Parathyroid adenoma (tissue), 2 donors: ENCODE data around the gene GRID1.

Experiments used
- H2AFZ ChIP-seq: fragments of 300-600 bp; sonication (generic); one replicate; pipeline ENCODE4 v1.7.0; 2017; ENCODE audit warnings: antibody characterized with exemption, mild to moderate bottlenecking
- H3K27ac ChIP-seq: fragments of 300-600 bp; sonication (generic); one replicate; pipeline ENCODE4 v1.7.0; 2017
- H3K27me3 ChIP-seq: fragments of 300-600 bp; sonication (generic); one replicate; pipeline ENCODE4 v1.7.0; 2017; ENCODE audit warnings: low read length; ENCODE audit not compliant: control insufficient read depth, insufficient read depth
- H3K36me3 ChIP-seq: fragments of 300-600 bp; sonication (generic); one replicate; pipeline ENCODE4 v1.7.0; 2017; ENCODE audit warnings: low read length; ENCODE audit not compliant: control insufficient read depth, insufficient read depth
- H3K4me1 ChIP-seq: fragments of 300-600 bp; sonication (generic); one replicate; pipeline ENCODE4 v1.7.0; 2017; ENCODE audit warnings: control low read depth
- H3K4me2 ChIP-seq: fragments of 300-600 bp; sonication (generic); one replicate; pipeline ENCODE4 v1.7.0; 2017; ENCODE audit warnings: low read length
- H3K4me3 ChIP-seq: fragments of 300-600 bp; sonication (generic); one replicate; pipeline ENCODE4 v1.7.0; 2017; ENCODE audit warnings: low read depth, low read length
- H3K79me2 ChIP-seq: fragments of 300-600 bp; sonication (generic); one replicate; pipeline ENCODE4 v1.7.0; 2017; ENCODE audit warnings: control low read depth
- H3K9ac ChIP-seq: fragments of 300-600 bp; sonication (generic); one replicate; pipeline ENCODE4 v1.7.0; 2017; ENCODE audit warnings: mild to moderate bottlenecking
- H3K9me3 ChIP-seq: fragments of 300-600 bp; sonication (generic); one replicate; pipeline ENCODE4 v1.7.0; 2017; ENCODE audit warnings: low read length; ENCODE audit not compliant: control insufficient read depth
- TF ChIP-seq, protein P1 (sequence below): fragments of 300-600 bp; sonication (generic); IDR thresholded peaks from one replicate; pipeline ENCODE4 v1.7.0; 2017; ENCODE audit warnings: antibody characterized with exemption, mild to moderate bottlenecking
- donor health status: primary hyperparathyroidism.

The GRID1 gene

DNA sequence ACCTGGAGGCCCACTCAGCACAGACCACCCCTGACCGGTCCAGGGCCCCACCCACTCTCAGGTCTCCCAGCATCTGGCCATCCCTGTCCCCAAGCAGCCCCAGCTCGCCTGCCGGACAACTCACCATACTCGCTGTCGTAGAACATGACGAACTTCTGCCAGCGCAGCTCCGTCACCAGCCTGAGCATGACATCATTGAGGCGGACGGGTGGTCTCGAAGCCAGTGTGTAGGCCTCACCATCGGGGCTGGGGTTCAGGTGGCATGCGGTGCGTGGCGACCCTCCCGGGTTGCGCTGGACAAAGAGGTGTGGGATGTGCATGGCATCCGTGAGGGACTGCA is 160.4 kb downstream of the GRID1 start:
- no peaks in the 10 kb centered on the region for H3K79me2 ChIP-seq
- H3K27ac ChIP-seq: no peak overlapping the region
- H3K4me1 ChIP-seq: no peaks in the 10 kb centered on the region
- no peak overlapping the region for H3K9ac ChIP-seq
- no peaks in the 10 kb centered on the region for H3K36me3 ChIP-seq
- no peaks in the 10 kb centered on the region for H3K27me3 ChIP-seq
- no peaks in the 10 kb centered on the region for H3K9me3 ChIP-seq
- no peak overlapping the region for H3K4me2 ChIP-seq
- TF ChIP-seq, protein P1, sequence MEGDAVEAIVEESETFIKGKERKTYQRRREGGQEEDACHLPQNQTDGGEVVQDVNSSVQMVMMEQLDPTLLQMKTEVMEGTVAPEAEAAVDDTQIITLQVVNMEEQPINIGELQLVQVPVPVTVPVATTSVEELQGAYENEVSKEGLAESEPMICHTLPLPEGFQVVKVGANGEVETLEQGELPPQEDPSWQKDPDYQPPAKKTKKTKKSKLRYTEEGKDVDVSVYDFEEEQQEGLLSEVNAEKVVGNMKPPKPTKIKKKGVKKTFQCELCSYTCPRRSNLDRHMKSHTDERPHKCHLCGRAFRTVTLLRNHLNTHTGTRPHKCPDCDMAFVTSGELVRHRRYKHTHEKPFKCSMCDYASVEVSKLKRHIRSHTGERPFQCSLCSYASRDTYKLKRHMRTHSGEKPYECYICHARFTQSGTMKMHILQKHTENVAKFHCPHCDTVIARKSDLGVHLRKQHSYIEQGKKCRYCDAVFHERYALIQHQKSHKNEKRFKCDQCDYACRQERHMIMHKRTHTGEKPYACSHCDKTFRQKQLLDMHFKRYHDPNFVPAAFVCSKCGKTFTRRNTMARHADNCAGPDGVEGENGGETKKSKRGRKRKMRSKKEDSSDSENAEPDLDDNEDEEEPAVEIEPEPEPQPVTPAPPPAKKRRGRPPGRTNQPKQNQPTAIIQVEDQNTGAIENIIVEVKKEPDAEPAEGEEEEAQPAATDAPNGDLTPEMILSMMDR: no peak
- H3K4me3 ChIP-seq: no peak overlapping the region
- H2AFZ ChIP-seq: no peak overlapping the region

- H3K4me3 ChIP-seq: no peak overlapping the region
- no peak overlapping the region for H2AFZ ChIP-seq
- H3K4me1 ChIP-seq: no peaks in the 10 kb centered on the region
- no peaks in the 10 kb centered on the region for H3K79me2 ChIP-seq
- no peaks in the 10 kb centered on the region for H3K36me3 ChIP-seq
- no peak overlapping the region for H3K27ac ChIP-seq
- TF ChIP-seq, protein P1: no peak
- no peaks in the 10 kb centered on the region for H3K27me3 ChIP-seq
- H3K4me2 ChIP-seq: no peak overlapping the region
- H3K9me3 ChIP-seq: no peaks in the 10 kb centered on the region
- H3K9ac ChIP-seq: no peak overlapping the region
These were observed 161.0 kb downstream of the GRID1 start for GRCh38 chr10:86205306-86206239.

DNA sequence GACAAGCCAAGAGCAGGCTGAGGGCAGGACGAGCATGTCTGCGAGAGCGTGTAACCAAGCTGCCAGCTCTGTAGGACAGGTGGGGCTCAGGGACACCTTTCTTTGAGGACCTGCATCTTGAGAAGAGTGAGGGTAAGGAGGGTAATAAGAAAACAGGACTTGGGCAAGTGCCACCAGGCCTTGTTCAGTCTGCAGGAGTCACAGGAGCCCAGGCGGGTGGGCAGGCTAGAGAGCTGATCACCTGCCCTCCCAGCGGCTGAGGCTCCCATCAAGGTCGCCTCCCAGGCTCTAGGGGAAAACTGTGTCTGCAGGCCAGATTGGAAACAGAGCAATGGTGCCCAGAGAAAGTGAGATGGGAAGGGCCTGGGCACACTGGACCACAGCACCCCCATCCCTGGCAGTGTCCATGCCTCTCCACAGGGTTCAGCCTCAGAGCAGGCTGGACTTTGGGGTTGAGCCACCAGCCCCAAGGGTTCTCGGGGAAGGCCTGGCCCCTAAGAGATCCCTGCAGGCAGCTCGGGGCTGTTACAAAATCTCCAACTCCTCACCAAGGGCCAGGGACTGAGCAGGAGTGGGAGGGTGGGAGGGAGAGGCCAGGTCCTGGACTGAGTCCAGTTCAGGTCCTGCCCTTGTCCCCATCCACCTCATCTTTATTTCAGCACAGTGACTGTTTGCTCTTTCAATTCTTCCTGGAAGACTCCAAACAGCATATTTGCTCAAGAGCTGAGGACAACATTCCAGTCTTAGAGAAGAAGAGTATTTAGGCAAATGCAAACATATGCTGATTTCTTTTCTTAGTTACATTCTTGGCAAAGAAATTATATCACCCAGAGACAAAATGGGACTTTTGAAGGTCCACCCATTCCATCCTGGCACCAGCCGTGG is 161.9 kb downstream of the GRID1 start:
- Histone ChIP-seq H3K4me1 (no peaks in the 10 kb centered on the region), H3K36me3 (no peaks in the 10 kb centered on the region), H3K27me3 (no peaks in the 10 kb centered on the region), H3K4me2 (no peak overlapping the region), H3K27ac (no peak overlapping the region), H3K9me3 (no peaks in the 10 kb centered on the region), H2AFZ (no peak overlapping the region), H3K9ac (no peak overlapping the region), H3K79me2 (no peaks in the 10 kb centered on the region), H3K4me3 (no peak overlapping the region)
- TF ChIP-seq, protein P1: no peak

DNA sequence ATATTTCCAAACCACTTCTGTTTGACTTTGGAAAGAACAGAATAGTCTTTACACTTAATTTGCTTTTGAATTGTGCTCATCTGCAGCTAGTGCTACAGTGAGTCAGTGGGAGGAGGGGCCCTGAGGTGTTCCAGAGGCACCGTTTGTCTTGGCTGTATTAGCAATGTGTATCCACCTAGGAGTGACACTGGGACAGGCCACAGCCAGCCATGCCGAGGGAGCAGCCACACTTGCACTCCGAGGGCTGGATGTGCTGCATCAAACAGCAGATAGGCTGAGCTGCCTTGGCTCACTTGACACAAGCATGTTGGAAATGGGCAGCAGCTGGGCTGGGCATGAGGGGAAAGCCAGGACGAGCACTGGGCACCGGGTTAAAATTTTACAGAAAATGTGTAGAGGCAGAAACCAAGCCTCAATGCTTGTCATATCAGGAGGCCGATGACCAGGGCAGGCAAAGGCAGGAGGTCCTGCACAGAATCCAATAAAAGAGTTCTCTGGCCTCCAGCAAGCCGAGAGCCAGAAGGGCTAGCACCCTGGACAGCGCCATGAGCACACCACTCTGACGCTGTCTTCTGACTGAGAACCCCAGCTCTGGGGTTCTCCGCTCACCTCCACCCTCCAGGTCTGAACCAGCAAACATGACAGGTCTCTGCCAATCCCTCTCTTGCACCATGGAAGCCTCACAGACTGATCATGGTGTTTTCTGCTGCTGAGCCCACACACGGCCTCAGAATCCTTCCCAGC is 163.3 kb downstream of the GRID1 start:
- no peak overlapping the region for H3K4me2 ChIP-seq
- H3K79me2 ChIP-seq: no peaks in the 10 kb centered on the region
- H3K4me3 ChIP-seq: no peak overlapping the region
- H3K9ac ChIP-seq: no peak overlapping the region
- no peaks in the 10 kb centered on the region for H3K9me3 ChIP-seq
- TF ChIP-seq, protein P1: no peak
- H3K4me1 ChIP-seq: no peaks in the 10 kb centered on the region
- H2AFZ ChIP-seq: no peak overlapping the region
- no peak overlapping the region for H3K27ac ChIP-seq
- H3K27me3 ChIP-seq: no peaks in the 10 kb centered on the region
- no peaks in the 10 kb centered on the region for H3K36me3 ChIP-seq
